GM19035 (cell line): ENCODE results near the gene UGT1A1.

Source experiments
- ATAC-seq: cut with Tn5 transposase; IDR thresholded peaks from one replicate; pipeline ENCODE4 v1.9.1; 2021; ENCODE audit not compliant: unreplicated experiment

The UGT1A1 gene

DNA sequence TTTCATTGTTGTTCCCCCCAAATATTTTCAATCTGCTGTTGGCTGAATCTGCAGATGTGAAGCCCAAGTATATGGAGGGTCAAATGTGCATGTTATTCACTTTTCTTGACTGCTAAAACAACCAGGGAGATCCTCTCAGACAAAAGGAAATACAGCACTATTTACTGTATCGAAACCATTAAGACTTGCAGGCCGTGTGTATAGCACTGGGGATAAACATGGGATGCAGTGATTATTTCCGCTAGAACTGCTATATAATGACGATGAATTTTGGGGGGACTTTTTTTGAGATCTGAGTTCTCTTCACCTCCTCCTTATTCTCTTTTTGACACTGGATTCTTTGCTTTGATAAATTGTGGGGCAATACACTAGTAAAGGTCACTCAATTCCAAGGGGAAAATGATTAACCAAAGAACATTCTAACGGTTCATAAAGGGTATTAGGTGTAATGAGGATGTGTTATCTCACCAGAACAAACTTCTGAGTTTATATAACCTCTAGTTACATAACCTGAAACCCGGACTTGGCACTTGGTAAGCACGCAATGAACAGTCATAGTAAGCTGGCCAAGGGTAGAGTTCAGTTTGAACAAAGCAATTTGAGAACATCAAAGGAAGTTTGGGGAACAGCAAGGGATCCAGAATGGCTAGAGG is 3.5 kb upstream of the UGT1A1 start:
- no peak for ATAC-seq

DNA sequence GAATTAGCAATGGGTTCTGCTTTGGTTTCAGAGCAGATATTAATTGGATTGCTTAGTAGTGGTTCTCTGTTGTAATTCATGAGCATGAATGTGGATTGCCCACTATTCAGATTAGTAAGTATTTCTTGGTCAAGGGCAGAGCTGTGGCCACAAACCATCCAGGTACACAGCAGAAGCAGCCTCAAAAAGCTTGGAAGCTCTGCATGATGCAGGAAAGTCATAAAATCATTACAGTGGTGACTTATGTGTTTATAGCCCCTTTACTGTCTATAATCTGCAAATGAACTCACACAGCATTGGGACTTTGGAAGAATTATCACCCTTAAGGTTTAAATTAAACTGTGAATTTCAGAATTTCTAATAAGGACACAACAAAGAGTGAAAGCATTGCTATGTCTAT is 1.9 kb upstream of the UGT1A1 start:
- ATAC-seq = no peak

DNA sequence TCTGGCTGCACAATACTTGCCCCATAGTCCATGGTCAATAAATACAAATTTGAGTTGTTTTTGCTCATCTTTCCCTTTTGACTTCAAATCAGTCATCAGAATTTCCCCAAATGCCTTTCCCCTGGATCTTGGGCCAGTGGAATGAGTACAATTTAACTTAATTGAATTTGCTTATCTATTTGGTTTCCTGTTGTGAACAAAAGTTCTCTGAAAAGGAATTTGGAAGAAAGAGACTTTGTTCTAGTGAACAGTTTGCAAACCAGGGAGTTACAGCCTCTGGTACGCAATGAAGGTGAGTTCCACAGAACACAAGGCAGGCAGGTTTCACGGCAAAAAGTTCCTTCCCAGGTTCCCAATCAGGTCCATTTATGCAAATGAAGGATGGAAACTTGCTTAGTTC is 1.2 kb upstream of the UGT1A1 start:
- ATAC-seq = no peak

DNA sequence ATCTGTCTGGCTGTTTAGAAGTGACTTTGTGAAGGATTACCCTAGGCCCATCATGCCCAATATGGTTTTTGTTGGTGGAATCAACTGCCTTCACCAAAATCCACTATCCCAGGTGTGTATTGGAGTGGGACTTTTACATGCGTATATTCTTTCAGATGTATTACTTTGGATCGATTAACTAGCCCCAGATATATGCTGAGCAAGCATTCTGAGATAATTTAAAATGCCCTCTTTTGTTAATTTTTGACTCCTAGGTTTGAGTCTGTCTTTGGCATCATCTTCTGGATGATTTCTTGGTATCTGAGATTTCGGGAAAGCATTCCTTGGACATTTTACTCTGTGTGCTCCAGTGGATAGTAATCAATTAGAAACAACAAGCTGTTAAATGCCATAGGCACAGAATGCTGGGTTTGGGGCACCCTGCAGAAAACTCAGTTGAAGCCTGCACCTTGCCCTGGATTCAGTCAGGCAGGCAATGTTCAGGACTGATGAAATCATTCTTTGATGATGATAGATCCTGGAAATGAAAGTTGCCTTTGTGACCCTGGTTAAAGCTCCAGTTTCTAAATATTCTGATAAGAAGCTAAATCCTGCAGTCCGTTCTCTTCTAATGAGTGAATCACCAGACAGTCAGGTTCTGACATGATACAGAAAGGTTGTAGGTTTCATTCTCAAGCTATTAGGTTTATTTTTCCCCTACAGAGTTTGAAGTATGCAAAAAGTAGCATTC is 1.1 kb downstream of the UGT1A1 start:
- ATAC-seq = no peak

DNA sequence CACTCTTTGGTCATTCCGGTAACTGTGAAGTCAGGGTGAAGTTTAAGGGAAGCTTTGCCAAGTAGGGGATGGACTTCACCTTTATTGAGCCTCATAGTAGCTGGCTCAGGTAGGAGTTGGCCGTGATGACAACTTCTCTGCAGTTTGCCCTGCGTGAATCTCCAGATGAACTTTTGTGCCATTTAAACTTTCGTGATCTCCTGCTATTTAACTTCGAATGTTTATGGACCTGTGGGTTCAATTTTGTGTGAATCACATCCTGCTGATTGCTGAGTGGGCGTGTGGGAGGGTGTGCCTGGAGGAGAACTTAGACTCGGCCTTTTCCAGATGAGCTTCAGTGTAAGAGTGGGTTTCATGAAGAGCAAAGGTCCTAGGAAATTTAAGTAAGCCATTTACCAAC is 4.2 kb downstream of the UGT1A1 start:
- no peak for ATAC-seq

DNA sequence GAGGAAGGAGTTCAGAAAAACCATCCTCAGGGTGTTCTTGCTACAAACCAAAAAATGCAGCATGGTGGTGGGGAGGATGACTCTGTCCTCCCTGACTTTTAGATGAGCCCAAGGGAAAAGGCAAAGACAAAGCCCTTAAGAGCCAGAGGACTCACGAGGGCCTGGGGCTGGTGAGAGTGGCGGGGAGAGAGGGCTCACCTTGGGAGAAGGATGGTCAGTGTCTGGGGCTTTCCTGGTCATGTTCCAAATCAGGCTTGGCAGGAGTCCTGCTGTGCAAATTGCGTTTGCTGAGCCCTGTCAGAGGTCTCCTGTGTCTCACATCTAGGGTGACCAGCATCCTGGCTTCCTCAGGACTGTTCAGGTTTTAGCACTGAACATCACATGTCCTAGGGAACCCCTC is 4.7 kb downstream of the UGT1A1 start:
- ATAC-seq = no peak

DNA sequence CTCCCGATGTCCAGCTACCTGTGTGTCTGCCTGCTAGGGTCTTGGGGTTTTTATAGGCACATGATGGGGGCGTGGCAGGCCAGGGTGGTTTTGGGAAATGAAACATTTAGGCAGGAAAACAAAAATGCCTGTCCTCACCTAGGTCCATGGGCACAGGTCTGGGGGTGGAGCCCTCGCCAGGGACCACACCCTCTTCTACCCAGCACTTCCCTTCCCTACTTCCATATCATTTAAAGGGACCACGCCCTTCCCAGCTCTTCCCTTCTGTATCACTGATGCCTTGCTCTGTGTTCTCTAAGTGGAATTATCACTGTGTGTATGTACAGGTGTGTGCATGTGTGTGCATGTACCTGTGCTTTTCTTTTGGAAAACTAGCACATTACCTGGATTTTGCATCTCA is 6.3 kb downstream of the UGT1A1 start:
- no peak for ATAC-seq

DNA sequence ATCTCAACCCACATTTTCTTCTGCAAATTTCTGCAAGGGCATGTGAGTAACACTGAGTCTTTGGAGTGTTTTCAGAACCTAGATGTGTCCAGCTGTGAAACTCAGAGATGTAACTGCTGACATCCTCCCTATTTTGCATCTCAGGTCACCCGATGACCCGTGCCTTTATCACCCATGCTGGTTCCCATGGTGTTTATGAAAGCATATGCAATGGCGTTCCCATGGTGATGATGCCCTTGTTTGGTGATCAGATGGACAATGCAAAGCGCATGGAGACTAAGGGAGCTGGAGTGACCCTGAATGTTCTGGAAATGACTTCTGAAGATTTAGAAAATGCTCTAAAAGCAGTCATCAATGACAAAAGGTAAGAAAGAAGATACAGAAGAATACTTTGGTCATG is 8.0 kb downstream of the UGT1A1 start:
- ATAC-seq = no peak

DNA sequence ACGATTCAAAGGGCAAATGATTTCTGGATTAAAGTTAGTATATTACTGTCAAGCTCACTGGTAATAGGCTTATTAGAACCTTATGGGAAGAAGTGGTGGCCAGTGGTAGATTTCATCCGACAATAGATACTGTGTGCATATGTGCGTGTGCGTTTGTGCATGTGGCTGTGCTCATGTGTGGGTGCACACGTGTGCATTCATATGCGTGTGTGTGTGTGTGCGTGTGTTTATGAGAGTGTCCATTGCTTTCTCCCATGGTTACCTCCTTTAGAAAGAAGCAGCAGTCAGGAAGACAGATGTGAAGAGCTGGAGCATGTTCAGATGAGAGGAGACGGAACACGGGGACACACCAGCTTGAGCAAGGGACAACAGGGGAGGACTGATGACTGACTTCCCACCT is 9.2 kb downstream of the UGT1A1 start:
- ATAC-seq = no peak

DNA sequence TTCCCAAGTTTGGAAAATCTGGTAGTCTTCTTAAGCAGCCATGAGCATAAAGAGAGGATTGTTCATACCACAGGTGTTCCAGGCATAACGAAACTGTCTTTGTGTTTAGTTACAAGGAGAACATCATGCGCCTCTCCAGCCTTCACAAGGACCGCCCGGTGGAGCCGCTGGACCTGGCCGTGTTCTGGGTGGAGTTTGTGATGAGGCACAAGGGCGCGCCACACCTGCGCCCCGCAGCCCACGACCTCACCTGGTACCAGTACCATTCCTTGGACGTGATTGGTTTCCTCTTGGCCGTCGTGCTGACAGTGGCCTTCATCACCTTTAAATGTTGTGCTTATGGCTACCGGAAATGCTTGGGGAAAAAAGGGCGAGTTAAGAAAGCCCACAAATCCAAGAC is 12.1 kb downstream of the UGT1A1 start:
- no peak for ATAC-seq

DNA sequence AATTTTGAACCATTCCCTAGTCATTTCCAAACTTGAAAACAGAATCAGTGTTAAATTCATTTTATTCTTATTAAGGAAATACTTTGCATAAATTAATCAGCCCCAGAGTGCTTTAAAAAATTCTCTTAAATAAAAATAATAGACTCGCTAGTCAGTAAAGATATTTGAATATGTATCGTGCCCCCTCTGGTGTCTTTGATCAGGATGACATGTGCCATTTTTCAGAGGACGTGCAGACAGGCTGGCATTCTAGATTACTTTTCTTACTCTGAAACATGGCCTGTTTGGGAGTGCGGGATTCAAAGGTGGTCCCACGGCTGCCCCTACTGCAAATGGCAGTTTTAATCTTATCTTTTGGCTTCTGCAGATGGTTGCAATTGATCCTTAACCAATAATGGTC is 12.5 kb downstream of the UGT1A1 start:
- no peak for ATAC-seq

DNA sequence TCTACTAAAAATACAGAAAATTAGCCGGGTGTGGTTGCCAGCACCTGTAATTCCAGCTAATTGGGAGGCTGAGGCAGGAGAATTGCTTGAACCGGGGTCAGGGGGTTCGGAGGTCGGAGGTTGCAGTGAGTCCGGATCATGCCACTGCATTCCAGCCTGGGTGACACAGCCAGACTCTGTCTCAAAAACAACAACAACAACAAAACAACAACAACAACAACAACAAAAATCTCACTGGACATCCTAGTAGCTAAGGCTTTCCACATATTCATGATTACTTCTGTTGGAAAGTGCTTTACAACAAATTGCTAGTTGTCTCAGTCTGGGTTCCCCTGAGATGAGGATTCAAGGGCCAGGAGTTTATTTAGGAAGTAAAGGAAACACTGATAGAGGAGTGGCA is 13.8 kb downstream of the UGT1A1 start:
- ATAC-seq = no peak

DNA sequence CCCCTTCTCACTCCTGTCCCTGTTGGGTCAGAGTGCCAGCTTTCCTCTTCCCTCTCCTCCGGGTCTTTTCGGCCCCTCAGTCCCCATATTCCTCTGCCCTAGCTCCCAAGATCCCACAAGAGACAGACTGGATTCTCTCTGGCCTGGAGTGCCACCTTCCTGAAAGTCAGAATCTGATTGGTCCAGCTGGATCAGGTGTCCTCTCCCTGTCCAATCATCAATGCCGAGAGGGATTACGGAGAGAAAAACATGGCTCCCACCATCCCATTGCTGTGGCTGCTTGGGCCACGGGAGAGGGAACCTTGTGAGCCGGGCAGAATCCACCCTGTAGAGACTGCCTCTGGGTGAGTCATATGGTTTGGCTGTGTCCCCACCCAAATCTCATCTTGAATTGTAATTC is 15.3 kb downstream of the UGT1A1 start:
- ATAC-seq = no peak

DNA sequence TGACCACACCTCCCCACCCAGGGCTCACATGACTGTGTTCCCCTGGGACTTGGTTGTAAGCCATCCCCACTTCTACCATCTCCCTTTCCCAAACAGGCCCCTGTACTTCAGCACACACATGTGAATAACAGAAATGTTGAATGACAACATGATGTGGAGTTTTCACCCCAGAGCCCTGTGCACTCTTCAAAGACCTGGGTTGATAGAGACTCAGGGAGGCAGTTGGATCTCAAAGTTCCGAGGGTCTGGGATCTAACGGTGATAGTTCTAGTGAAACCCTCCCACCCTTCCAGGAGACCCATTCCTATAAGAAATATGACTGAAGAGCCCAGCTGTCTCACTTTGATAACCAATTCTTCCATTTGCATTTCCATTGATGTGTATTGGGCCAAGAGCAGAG is 18.0 kb downstream of the UGT1A1 start, which contains the start of gene MROH2A:
Gene MROH2A, plus strand, starts transcription at position 301 of the 400 bp plus-strand sequence. CDS start 1,029 bp downstream, outside the sequence.
- ATAC-seq = no peak

DNA sequence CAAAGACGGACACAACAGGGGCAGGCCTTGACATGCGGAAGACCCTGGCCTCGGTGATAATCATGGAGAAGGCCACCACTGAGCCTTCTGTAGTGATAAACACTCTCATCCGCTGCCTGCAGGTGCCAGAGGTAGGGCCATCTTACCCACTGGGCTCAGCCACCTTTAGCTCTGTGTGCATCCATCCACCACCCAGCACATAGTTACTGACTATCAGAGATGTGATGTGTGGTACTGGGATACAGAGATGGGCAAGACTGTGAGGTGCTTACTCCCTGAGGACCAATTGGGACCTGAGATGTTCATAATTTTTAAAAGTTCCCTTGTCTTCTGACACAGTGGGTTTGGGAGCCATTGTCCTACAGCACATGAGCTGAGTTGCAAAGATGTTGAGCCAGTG is 19.7 kb downstream of the UGT1A1 start:
- no peak for ATAC-seq

DNA sequence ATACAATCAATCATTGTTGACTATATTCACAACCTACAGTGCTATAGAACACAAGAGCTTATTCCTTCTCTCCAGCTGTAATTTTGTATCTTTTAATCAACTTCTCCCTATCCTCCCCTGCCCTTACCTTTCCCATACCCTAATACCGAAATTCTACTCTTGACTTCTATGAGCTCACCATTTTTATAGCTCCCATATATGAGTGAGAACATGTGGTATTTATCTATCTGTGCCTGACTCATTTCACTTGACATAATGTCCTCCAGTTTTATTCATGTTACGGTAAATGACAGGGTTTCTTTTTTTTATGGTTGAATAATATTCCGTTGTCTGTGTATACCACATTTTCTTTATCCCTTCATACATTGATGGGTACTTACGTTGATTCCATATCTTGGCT is 20.7 kb downstream of the UGT1A1 start:
- no peak for ATAC-seq

DNA sequence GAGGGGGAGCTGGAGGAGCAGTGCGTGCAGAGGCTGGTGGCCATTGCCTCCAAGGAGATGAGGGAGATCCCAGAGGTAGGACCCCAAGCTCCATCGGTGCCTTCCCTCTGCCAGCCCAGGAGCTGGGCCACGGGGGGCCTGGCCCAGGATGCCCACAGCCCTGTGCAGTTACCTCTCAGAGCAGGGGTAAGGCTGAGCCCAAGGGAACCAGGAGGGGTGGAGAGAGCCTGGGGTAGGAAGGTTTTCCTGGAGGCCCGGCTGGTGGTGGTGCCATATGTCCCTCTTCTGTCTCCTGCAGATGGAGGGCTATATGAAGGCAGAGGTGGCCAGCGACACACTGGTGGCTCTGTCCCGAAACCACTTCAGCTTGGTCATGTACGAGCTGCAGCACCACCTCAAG is 29.5 kb downstream of the UGT1A1 start:
- ATAC-seq = no peak

DNA sequence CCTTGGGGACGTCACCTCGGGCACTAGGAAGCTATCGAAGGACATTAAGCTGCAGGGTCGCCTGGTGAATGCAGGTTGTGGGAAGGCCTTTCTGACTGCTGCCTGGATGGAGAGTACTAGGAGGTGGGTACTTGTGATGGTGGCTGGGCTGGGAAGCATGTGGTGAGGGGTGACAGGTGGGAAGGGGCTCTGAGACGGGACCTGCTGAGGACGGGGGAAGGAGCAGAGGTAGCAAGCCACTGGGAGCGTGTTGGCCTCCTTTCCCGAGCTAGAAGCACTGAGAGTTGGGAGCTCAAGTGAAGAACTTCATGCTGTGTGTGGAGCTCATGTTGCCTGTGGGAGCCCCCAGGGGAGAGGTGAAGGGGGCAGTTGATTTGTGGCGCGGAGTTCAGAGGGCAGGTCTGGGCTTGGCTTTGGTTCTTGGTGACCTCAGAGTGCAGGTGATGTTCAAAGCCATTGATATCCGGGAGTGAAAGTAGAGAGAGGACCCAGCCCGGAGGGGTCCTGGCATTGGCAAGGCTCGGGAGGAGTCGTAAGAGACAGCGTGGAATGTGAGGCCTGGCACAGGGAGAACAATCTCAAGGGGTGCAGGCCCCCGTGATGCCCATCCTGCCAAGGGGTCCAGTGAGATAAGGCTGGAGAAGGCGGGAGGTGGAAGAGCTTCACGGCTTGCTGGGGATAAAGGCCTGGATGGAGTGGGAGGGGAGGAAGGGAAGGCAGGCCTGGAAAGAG is 31.2 kb downstream of the UGT1A1 start:
- no peak for ATAC-seq

DNA sequence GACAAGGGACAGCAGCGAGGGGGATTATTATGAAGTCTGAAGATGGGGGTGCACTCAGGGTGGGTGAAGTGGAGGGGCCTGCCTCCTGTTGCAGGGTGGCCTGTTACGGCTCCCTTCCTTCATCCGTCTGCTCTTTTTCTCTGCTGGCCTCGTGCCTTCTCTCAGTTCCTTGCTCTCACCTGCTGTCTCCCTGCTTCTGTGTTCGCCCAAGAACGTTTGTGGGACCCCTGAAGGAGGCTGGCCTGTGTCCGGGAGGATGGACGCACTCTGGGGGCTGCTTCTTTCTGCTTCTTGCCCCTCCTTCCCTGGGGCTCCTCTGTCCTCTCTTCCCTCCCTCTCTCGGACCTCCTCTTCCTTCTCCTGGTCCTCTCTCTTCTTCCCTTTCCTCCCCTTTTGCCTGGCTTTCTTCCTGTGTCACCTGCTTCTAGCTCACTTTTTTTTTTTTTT is 31.8 kb downstream of the UGT1A1 start:
- no peak for ATAC-seq

DNA sequence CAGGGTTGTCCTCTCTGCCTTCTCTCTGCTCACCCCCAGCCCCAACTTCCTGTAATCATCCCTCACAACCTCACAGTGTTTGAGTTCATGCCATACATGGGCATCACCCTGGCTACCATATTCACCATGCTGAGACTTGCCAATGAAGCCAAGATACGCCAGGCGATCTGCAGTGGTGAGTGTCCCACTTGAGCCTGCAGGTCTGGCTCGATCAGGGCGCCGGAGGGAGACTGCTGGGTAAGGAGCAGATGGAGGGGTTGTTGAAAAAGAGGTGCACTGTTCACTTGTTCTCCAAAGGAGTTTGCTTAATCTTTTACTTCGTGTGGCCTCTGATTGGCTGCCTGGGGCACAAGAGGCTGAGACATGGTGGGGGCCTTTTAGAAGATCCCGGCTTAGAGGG is 32.6 kb downstream of the UGT1A1 start:
- ATAC-seq = no peak

DNA sequence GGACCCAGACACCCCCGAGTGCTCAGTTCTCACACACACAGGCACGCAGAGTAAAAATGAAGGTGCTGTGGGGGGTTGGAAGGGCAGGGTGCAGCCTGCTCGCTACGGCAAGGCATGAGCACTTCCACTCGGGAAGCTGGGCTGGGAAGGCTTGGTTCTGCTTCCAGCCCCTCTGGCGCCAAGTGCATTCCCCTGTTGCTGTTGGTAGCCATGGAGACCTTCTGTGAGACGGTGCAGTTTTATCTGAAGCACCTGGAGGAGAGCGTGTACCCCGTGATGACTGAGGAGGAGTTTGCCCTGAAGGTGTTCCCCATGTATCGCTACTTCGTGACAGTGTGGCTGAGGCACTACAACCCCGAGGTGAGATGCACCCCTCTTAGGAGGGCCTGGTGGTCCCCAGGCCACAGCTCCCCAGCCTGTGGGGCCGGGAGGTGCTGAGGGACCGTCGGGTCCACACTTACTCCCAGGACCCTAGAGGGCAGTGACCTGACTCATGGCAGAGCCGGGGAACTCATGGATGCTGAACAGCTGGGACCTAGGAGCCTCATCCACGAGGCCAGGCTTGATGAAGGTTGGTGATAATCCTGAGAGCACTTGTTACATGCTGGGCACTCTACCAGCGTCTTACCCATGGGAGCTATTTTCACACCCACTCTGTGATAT is 33.5 kb downstream of the UGT1A1 start:
- no peak for ATAC-seq
